Rectal smooth muscle tissue (tissue), 1 donor: ENCODE data around the gene SSR2.

Experiments
- H3K27ac ChIP-seq: one replicate; pipeline ENCODE4 v1.7.0; 2013; ENCODE audit warnings: low read depth, low read length, inconsistent platforms
- H3K27me3 ChIP-seq: one replicate; pipeline ENCODE4 v1.7.0; 2013; ENCODE audit warnings: low read length; ENCODE audit not compliant: control insufficient read depth, insufficient read depth
- H3K36me3 ChIP-seq: one replicate; pipeline ENCODE4 v1.7.0; 2013; ENCODE audit warnings: low read length; ENCODE audit not compliant: control insufficient read depth, insufficient read depth
- H3K4me1 ChIP-seq: one replicate; pipeline ENCODE4 v1.7.0; 2013; ENCODE audit warnings: low read length; ENCODE audit not compliant: control insufficient read depth, insufficient read depth
- H3K4me3 ChIP-seq: one replicate; pipeline ENCODE4 v1.7.0; 2013; ENCODE audit warnings: low read length
- H3K9ac ChIP-seq: one replicate; pipeline ENCODE4 v1.7.0; 2013; ENCODE audit warnings: low read length

The SSR2 gene

GRCh38 chr1:155973723-155974122 is 47.0 kb downstream of the SSR2 start:
- Histone ChIP-seq H3K27me3 (no peaks in the 10 kb centered on the region), H3K36me3 (peaks cover 3% of the 10 kb centered on the region), H3K9ac (no peak overlapping the region), H3K4me3 (no peak overlapping the region), H3K27ac (no peak overlapping the region), H3K4me1 (peaks cover 33% of the 10 kb centered on the region)

- peaks cover 6% of the 10 kb centered on the region for H3K36me3 ChIP-seq
- no peak overlapping the region for H3K9ac ChIP-seq
- no peaks in the 10 kb centered on the region for H3K27me3 ChIP-seq
- peaks cover 39% of the 10 kb centered on the region for H3K4me1 ChIP-seq
- H3K4me3 ChIP-seq, result no peak overlapping the region
- H3K27ac ChIP-seq, result no peak overlapping the region
These were observed 48.6 kb downstream of the SSR2 start for GRCh38 chr1:155971910-155972809.

GRCh38 chr1:155970531-155971167 is 50.1 kb downstream of the SSR2 start:
- Histone ChIP-seq H3K9ac (no peak overlapping the region), H3K27me3 (no peaks in the 10 kb centered on the region), H3K36me3 (peaks cover 11% of the 10 kb centered on the region), H3K27ac (no peak overlapping the region), H3K4me3 (peak overlapping the region; percentile 17), H3K4me1 (peaks cover 30% of the 10 kb centered on the region)

DNA sequence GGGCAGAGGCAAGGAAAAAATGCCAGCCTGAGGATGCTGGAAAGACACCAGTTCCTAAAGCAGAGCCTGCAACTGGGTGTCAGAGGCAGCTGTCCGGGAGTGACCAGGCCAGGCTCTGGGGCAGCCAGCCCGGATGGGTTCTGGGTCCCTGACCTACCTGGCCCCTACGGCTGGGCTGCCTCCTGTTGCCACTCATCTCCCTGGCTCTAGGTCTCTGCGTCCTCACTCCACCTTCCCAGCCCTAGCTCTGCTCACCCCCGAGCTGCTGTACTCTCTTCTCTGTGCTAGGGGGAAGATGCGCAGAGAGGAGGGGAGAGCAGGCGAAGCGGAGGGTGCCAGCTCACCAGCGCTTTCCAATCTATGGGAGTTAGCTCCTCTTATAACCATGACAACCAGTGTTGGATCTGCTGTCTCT is 51.4 kb downstream of the SSR2 start:
- Histone ChIP-seq H3K9ac (no peak overlapping the region), H3K4me3 (no peak overlapping the region), H3K36me3 (peaks cover 23% of the 10 kb centered on the region), H3K27me3 (no peaks in the 10 kb centered on the region), H3K4me1 (peaks cover 18% of the 10 kb centered on the region), H3K27ac (no peak overlapping the region)

DNA sequence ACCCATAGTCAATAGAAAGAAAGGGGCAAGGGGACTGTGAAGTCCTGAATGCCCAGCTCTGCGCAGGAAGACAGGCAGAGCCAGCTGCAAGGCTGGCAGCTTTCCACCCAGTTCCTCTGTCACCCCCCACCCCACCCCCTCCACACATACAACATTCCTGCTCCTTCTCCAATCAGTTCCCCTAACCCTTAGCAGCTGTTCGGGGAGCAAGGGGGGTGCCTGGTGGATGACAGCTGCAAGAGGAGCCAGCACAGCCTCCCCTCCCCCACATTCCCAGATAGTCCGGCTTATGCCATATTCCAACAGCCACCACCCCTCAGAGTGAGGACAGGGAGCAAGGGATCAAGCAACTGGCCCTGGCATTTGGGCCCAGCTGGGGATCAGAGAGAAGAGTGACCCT is 52.1 kb downstream of the SSR2 start:
- H3K4me1 ChIP-seq, result peaks cover 14% of the 10 kb centered on the region
- H3K36me3 ChIP-seq, result peaks cover 26% of the 10 kb centered on the region
- H3K9ac ChIP-seq, result no peak overlapping the region
- H3K4me3 ChIP-seq, result peak overlapping the region; percentile 4
- no peaks in the 10 kb centered on the region for H3K27me3 ChIP-seq
- H3K27ac ChIP-seq, result no peak overlapping the region

DNA sequence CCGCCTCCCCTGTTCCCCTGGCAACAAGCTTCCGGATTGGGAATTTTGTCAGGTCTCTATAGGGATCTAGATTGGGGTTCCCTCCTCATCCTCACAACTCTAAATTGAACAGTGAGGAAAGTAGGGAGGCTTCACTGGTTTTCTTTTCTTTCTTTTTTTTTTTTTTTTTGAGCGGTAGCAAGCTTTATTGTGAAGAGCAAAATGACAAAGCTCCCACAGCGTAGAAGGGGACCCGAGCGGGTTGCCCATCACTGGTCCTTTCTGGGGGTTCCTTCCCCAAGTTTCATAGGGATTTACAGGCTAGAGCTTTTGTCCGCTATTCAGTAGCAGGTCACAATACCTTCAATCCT is 52.7 kb downstream of the SSR2 start:
- H3K9ac ChIP-seq, result no peak overlapping the region
- peaks cover 14% of the 10 kb centered on the region for H3K4me1 ChIP-seq
- H3K4me3 ChIP-seq, result no peak overlapping the region
- H3K27me3 ChIP-seq, result no peaks in the 10 kb centered on the region
- H3K36me3 ChIP-seq, result peaks cover 27% of the 10 kb centered on the region
- no peak overlapping the region for H3K27ac ChIP-seq

- Histone ChIP-seq H3K4me1 (peaks cover 14% of the 10 kb centered on the region), H3K9ac (no peak overlapping the region), H3K27me3 (no peaks in the 10 kb centered on the region)
These were observed 53.3 kb downstream of the SSR2 start for GRCh38 chr1:155967341-155968050.

DNA sequence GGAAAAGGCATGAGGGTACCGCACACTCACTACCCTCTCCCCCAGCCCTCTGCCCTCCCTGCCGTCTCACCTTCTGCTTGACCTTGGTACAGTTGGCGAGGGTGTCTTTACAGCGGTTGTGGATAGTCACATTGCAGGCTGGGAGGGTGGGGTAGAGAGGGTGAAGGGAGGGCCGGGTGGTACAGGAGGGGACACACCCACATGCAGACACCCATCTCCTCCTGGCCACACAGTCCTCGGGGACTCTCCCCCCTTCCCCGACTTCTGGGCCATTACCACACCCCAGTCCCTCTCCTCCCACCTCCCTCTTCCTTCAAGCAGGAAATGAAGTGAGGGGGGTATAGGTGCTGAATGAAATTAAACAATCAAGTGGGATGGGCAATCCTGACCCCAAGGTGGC is 54.0 kb downstream of the SSR2 start:
- no peaks in the 10 kb centered on the region for H3K27me3 ChIP-seq
- H3K4me3 ChIP-seq, result no peak overlapping the region
- H3K27ac ChIP-seq, result no peak overlapping the region
- peaks cover 14% of the 10 kb centered on the region for H3K4me1 ChIP-seq
- H3K36me3 ChIP-seq, result peaks cover 39% of the 10 kb centered on the region
- no peak overlapping the region for H3K9ac ChIP-seq

More at GRCh38 chr1:155967341-155968050, 53.3 kb downstream of the SSR2 start:
- Histone ChIP-seq H3K36me3 (peaks cover 32% of the 10 kb centered on the region), H3K4me3 (no peak overlapping the region), H3K27ac (no peak overlapping the region)

GRCh38 chr1:155966135-155966534 is 54.6 kb downstream of the SSR2 start:
- H3K27ac ChIP-seq, result no peak overlapping the region
- no peak overlapping the region for H3K9ac ChIP-seq
- peaks cover 14% of the 10 kb centered on the region for H3K4me1 ChIP-seq
- no peaks in the 10 kb centered on the region for H3K27me3 ChIP-seq
- peaks cover 42% of the 10 kb centered on the region for H3K36me3 ChIP-seq
- H3K4me3 ChIP-seq, result no peak overlapping the region

DNA sequence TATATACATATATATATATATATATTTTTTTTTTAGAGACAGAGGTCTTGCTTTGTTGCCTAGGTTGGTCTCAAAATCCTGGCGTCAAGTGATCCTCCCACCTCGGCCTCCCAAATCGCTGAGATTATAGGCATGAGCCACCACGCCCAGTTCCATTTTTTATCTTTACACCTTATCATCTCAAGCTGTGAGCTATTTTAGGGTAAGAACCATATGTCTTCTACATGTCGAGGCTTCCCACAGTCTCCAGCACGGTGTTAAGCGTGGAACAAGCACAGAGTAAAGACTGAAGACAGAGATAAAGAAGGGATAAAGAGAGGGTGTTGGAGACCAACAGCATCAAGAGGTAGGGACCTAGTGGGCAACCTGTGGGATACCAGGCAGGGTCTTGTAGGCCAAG is 56.6 kb downstream of the SSR2 start:
- H3K9ac ChIP-seq, result no peak overlapping the region
- H3K4me3 ChIP-seq, result no peak overlapping the region
- H3K4me1 ChIP-seq, result peaks cover 9% of the 10 kb centered on the region
- no peaks in the 10 kb centered on the region for H3K27me3 ChIP-seq
- H3K27ac ChIP-seq, result no peak overlapping the region
- peaks cover 57% of the 10 kb centered on the region for H3K36me3 ChIP-seq

- Histone ChIP-seq H3K27me3 (no peaks in the 10 kb centered on the region), H3K27ac (no peak overlapping the region), H3K9ac (no peak overlapping the region), H3K36me3 (peaks cover 58% of the 10 kb centered on the region), H3K4me1 (peaks cover 6% of the 10 kb centered on the region), H3K4me3 (no peak overlapping the region)
These were observed 58.0 kb downstream of the SSR2 start for GRCh38 chr1:155962599-155963211.

GRCh38 chr1:155961937-155962336 is 58.8 kb downstream of the SSR2 start:
- H3K4me3 ChIP-seq, result no peak overlapping the region
- H3K4me1 ChIP-seq, result no peaks in the 10 kb centered on the region
- no peaks in the 10 kb centered on the region for H3K27me3 ChIP-seq
- H3K9ac ChIP-seq, result no peak overlapping the region
- H3K27ac ChIP-seq, result no peak overlapping the region
- peaks cover 64% of the 10 kb centered on the region for H3K36me3 ChIP-seq
